Measurements from ENCODE around the gene PRKCQ.

PRKCQ gene

GRCh38 chr10:6576326-6576725, 3.8 kb downstream of the PRKCQ start:
- no peak overlapping the region for H3K4me3 ChIP-seq (replicated peaks in 1 of 2; ENCODE audit: low read depth in 2 of 2, low read length in 2 of 2)
- TF ChIP-seq, protein P1, sequence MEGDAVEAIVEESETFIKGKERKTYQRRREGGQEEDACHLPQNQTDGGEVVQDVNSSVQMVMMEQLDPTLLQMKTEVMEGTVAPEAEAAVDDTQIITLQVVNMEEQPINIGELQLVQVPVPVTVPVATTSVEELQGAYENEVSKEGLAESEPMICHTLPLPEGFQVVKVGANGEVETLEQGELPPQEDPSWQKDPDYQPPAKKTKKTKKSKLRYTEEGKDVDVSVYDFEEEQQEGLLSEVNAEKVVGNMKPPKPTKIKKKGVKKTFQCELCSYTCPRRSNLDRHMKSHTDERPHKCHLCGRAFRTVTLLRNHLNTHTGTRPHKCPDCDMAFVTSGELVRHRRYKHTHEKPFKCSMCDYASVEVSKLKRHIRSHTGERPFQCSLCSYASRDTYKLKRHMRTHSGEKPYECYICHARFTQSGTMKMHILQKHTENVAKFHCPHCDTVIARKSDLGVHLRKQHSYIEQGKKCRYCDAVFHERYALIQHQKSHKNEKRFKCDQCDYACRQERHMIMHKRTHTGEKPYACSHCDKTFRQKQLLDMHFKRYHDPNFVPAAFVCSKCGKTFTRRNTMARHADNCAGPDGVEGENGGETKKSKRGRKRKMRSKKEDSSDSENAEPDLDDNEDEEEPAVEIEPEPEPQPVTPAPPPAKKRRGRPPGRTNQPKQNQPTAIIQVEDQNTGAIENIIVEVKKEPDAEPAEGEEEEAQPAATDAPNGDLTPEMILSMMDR (IDR thresholded peaks at IDR 0.05; ENCODE audit: low read depth, low read length), result no peak
- no peak for DNase-seq (ENCODE audit: low read depth in 2 of 2)

DNA sequence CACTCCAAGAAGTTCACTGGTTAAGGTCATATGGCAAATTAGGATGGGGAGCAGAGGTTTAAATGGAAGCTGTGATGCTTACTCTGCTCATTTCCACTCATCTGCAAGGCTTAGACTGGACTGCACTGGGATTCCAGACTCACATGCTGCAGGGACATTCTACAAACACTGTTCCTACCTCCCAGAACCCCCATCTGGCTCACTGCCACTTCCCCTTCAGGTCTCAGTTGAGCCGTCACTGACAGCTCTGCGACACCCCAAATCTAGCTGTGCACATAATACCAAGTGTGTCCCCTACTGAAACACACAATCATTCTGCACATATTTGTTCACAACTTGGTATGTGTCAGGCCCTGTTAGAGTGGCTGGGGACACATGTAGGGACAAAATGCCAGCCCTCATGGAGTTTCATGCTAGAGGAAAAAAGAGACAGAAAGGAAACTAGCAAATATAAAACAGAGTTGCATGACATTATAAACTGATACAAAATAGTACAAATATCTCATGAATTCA, 5.4 kb downstream of the PRKCQ start:
- H3K4me3 ChIP-seq (replicated peaks in 1 of 2; ENCODE audit: low read depth in 2 of 2, low read length in 2 of 2), result no peak overlapping the region
- TF ChIP-seq, protein P1 (IDR thresholded peaks at IDR 0.05; ENCODE audit: low read depth, low read length), result no peak

GRCh38 chr10:6570893-6571292, 9.2 kb downstream of the PRKCQ start:
- H3K4me3 ChIP-seq (replicated peaks in 1 of 2; ENCODE audit: low read depth in 2 of 2, low read length in 2 of 2), result no peak overlapping the region
- TF ChIP-seq, protein P1 (IDR thresholded peaks at IDR 0.05; ENCODE audit: low read depth, low read length), result no peak
- DNase-seq (ENCODE audit: low read depth in 2 of 2), result no peak

More for the DNA sequence above, 5.4 kb downstream of the PRKCQ start:
- no peak for DNase-seq (ENCODE audit: low read depth in 2 of 2)

GRCh38 chr10:6569259-6569658, 10.8 kb downstream of the PRKCQ start:
- TF ChIP-seq, protein P1 (IDR thresholded peaks at IDR 0.05; ENCODE audit: low read depth, low read length), result no peak
- no peak overlapping the region for H3K4me3 ChIP-seq (replicated peaks in 1 of 2; ENCODE audit: low read depth in 2 of 2, low read length in 2 of 2)
- no peak for DNase-seq (ENCODE audit: low read depth in 2 of 2)

DNA sequence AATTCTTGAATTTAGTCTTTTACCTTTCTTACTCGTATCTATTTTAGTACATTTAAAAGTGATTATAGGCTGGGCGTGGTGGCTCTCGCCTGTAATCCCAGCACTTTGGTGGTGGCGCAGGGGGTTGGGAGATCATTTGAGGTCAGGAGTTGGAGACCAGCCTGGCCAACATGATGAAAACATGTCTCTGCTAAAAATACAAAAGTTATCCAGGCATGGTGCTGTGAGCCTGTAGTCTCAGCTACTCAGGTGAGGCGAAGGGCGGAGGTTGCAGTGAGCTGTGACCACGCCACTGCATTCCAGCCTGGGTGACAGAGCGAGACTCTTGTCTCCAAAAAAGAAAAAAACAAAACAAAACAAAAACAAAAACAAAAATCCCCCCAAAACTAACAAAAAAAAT, 12.2 kb downstream of the PRKCQ start:
- no peak overlapping the region for H3K4me3 ChIP-seq (replicated peaks in 1 of 2; ENCODE audit: low read depth in 2 of 2, low read length in 2 of 2)
- no peak for DNase-seq (ENCODE audit: low read depth in 2 of 2)
- TF ChIP-seq, protein P1 (IDR thresholded peaks at IDR 0.05; ENCODE audit: low read depth, low read length), result no peak

DNA sequence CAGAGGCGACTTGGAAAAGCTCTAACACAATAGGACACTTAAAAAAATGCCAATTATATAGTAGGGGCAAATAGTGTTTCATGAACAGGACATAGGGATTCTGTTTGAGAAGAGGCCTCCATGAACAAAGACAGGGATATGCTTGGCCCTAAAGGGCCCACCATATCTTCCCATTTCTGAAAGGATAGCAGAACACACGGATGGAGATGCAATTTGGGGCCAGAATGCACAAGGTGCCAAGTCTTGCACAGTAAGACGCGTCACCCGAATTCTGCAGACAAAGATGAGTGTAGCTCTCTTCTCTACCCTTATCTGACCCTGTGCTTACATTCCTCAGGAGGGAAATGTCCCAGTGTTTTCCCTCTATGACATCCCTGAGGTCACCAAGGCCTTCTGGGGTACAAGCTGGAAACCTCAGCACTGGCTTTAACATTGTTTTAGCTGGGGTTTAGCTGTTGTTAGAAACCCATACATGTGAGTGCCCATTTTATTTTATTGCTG, 12.8 kb downstream of the PRKCQ start:
- DNase-seq (ENCODE audit: low read depth in 2 of 2), result no peak
- H3K4me3 ChIP-seq (replicated peaks in 1 of 2; ENCODE audit: low read depth in 2 of 2, low read length in 2 of 2), result no peak overlapping the region
- TF ChIP-seq, protein P1 (IDR thresholded peaks at IDR 0.05; ENCODE audit: low read depth, low read length), result no peak

DNA sequence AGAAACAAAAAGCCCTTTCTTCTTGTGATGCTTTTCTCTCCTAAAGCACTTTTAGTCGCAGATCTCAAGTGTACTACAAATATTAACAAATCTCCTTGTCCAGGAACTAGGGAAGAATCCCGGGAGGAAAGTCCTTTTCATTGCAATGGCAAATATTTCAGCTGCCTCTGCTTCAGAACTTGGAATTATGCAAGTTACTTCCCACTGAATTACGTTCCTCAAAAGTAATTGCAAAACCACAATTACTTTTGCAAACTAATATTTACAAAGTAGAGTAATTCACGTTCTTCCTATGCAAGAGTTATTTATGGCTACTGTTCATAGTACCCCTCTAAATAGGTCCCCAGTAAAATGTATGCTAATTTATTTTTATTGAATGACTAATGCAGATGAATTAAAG, 14.5 kb downstream of the PRKCQ start:
- no peak overlapping the region for H3K4me3 ChIP-seq (replicated peaks in 1 of 2; ENCODE audit: low read depth in 2 of 2, low read length in 2 of 2)
- no peak for DNase-seq (ENCODE audit: low read depth in 2 of 2)
- TF ChIP-seq, protein P1 (IDR thresholded peaks at IDR 0.05; ENCODE audit: low read depth, low read length), result no peak
